ENCODE measurements around the gene USH1C.

DNA sequence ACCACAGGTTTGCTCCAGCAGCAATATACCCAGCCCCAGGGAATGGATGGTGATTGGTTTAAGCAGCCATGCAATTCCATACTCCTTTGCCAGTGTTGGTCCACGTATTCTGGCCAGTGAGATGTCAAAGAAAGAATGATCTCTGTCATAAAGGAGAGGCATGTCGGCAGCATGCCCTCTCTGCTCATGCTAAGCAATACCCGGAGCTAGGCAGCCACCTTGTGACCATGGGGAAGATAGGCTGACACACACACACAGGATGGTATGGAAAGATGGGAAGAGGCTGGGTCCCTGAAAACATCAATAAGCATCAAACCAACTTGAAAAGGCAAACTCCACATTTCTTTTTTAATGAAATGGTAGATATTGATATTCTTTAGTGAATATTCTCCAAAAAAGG is 72.7 kb downstream of the USH1C start:
- TF ChIP-seq, protein P1, sequence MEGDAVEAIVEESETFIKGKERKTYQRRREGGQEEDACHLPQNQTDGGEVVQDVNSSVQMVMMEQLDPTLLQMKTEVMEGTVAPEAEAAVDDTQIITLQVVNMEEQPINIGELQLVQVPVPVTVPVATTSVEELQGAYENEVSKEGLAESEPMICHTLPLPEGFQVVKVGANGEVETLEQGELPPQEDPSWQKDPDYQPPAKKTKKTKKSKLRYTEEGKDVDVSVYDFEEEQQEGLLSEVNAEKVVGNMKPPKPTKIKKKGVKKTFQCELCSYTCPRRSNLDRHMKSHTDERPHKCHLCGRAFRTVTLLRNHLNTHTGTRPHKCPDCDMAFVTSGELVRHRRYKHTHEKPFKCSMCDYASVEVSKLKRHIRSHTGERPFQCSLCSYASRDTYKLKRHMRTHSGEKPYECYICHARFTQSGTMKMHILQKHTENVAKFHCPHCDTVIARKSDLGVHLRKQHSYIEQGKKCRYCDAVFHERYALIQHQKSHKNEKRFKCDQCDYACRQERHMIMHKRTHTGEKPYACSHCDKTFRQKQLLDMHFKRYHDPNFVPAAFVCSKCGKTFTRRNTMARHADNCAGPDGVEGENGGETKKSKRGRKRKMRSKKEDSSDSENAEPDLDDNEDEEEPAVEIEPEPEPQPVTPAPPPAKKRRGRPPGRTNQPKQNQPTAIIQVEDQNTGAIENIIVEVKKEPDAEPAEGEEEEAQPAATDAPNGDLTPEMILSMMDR (IDR thresholded peaks at IDR 0.05) = no peak
- TF ChIP-seq POLR2AphosphoS5 (IDR thresholded peaks at IDR 0.05) = no peak
